ENCODE data around the gene FAM53C.

DNA sequence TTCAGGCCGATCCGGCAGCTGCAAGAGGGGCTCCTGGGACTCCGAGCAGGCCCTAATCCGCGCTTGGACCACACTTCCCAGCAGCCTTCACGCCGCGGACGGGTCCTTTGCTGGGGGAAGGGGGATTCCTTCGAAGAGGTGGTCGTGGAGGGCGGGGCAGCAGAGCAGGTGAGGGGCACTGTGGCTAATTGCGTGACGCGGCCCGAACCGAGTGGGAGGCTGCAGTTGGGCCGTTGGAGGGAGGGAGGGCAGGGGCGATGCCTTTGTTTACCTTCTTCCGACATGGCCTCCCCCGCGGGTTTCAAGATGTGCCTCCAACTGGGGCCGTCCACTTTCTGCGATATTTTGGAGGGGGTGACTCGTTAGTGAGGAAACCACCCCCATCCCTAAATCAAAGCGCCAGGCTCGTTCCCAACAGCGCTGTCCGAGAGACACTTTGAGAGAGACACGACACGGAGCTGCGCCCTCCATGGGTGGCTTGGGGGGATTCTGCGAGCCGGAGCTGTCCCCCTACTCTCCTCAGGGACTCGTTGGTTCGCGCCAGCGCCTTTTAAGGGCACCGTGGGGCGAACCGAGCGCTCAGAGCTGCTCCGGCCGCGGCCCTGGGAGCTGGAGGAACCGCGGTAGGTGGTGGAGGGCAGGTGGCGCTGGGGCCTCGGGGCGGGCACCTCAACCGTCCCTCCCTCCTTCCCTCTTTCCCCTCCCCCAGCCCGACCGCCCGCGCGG is at the start of gene FAM53C:
- TF ChIP-seq, protein P1, sequence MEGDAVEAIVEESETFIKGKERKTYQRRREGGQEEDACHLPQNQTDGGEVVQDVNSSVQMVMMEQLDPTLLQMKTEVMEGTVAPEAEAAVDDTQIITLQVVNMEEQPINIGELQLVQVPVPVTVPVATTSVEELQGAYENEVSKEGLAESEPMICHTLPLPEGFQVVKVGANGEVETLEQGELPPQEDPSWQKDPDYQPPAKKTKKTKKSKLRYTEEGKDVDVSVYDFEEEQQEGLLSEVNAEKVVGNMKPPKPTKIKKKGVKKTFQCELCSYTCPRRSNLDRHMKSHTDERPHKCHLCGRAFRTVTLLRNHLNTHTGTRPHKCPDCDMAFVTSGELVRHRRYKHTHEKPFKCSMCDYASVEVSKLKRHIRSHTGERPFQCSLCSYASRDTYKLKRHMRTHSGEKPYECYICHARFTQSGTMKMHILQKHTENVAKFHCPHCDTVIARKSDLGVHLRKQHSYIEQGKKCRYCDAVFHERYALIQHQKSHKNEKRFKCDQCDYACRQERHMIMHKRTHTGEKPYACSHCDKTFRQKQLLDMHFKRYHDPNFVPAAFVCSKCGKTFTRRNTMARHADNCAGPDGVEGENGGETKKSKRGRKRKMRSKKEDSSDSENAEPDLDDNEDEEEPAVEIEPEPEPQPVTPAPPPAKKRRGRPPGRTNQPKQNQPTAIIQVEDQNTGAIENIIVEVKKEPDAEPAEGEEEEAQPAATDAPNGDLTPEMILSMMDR (conservative IDR thresholded peaks at IDR 0.05; ENCODE audit: low read depth, low read length) = no peak
- no peak for TF ChIP-seq EZH2 (IDR thresholded peaks at IDR 0.05; ENCODE audit: borderline replicate concordance, low read depth, low read length, poor library complexity, severe bottlenecking)

Measured in A673 (cell line).